Breast epithelium (tissue), 3 donors: ENCODE results near the gene MYOM3.

Source experiments
- POLR2AphosphoS5 ChIP-seq, 3 donors: sonication (generic); formaldehyde crosslinking; IDR thresholded peaks; one replicate each; pipeline ENCODE4 v1.6.1; 2017; ENCODE audit warnings: antibody characterized with exemption in 3 of 3
- TF ChIP-seq, protein P1 (sequence below), 3 donors: fragments of 450-650 bp; IDR thresholded peaks; one replicate each; pipeline ENCODE4 v1.5.1; 2016 to 2017; ENCODE audit warnings: antibody characterized with exemption in 3 of 3, mild to moderate bottlenecking in 3 of 3, moderate library complexity in 3 of 3

DNA sequence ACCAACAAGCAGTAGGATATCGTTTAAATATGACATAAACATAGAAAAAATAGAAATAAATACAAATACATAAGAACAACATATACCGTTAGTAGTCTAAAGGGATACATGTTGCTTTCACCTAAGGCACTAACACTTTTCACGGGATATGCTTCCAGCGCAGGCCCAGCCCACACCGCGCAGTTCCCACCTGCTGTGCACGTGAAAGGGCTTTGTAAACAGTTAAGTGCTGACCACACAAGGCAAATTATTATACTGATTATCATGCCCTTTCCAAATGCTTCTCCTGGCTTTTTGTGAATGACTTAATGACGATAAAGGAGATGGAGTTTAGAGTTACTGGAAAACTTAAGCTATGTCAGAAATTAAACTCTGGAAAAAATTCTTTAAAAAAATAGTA lies 42.3 kb upstream of the MYOM3 start:
- TF ChIP-seq, protein P1, sequence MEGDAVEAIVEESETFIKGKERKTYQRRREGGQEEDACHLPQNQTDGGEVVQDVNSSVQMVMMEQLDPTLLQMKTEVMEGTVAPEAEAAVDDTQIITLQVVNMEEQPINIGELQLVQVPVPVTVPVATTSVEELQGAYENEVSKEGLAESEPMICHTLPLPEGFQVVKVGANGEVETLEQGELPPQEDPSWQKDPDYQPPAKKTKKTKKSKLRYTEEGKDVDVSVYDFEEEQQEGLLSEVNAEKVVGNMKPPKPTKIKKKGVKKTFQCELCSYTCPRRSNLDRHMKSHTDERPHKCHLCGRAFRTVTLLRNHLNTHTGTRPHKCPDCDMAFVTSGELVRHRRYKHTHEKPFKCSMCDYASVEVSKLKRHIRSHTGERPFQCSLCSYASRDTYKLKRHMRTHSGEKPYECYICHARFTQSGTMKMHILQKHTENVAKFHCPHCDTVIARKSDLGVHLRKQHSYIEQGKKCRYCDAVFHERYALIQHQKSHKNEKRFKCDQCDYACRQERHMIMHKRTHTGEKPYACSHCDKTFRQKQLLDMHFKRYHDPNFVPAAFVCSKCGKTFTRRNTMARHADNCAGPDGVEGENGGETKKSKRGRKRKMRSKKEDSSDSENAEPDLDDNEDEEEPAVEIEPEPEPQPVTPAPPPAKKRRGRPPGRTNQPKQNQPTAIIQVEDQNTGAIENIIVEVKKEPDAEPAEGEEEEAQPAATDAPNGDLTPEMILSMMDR (IDR thresholded peaks at IDR 0.05): no peak
- no peak for TF ChIP-seq POLR2AphosphoS5 (IDR thresholded peaks at IDR 0.05)
